NCI-H526 (cell line): Measurements from ENCODE around the gene WDPCP.
"Not testable (repeated sequence)": the region's sequence is repeated elsewhere in the genome, so short reads cannot be mapped to it uniquely, and the experiment has no call there.

ENCODE experiments used
- DNase-seq, 2 experiments: peaks; one replicate each; lab custom pipeline; 2025; lab: John Stamatoyannopoulos, UW

Gene WDPCP

DNA sequence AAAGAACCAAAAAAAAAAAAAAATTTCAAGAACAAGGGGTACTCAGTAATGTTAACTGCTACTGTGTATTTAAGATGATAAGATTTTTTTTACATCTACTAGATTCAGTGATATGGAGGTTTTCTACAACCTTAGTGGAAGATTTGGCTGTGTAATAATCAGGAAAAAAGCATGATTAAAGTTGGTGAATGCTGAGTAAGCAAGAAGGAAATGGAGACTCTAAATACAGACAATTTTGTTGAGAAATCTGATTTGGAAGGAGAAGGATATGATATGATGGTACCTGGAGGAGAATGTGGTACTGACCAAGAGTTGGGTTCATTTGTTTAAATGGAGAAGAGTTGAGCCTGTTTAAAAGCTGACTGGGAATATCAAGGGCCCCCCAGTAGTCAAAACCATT is 125.1 kb downstream of the WDPCP start:
- DNase-seq = no peak

DNA sequence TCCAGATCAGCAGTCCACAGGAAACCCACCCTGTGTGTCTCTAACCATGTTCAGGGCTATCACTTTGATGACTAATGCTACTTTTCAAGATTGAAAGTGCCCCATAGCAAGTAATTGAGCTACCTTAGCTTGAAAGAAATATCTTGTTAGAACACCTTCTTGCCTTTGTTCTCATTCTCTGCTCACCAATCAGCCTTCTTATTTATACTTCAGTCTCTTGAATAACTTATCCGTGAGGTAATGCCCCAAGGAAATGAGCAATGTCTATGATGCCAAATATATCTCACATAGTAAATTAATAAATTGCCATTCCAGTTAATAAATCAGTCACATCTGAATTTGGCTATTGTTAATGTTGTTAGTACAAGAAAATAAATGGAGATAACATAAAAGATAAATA is 141.6 kb downstream of the WDPCP start:
- no peak for DNase-seq

DNA sequence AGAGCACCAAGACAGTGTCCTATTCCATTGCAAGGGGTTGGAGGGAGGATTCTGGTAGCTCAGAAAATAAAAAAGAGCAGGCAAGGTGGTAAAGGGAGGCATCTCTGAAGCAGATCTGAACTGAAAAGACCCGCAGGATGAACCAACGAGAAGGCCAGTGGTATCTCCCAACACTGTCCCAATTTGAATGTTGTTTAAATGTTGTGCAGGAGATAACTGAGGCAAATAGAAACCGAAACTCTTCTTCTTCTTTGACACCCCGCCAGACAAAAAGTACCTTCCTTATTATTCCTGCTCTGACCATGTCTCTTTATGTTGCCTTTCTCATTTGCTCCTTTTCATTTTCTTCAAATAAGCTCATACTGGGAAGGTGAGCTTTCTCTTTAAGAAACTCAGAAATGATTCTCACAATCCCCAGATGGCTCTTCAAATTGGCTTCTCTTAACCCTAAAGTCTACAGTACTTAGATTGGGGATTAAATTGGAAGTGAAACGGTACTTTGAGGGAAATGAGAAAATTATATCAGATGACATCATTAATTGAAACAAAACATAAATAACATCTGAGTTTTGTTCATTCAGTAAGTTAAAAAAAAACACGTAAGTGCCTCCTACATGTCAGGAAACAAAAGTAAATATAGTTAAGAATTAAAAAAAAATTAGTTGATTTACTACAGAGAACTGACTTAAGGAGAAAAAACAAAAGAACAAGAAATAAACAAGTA is 143.6 kb downstream of the WDPCP start:
- no peak for DNase-seq

DNA sequence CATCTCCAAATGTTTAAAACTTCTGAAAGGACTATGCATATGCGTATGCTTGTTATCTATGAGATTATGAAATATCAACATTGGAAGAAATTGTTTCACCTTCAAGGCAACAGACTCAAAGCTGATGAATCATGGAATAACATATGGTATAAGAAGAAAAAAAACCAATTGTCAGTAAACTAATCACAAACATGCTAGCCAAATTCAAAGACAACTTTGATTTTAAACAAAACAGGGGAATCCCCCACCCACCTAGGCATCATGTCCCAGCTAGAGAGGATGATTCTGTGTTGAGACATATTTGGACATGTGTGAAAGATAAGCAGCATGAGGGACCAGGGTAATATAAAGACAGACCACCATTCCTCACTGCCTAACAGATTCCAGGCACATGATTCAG is 147.7 kb downstream of the WDPCP start:
- no peak for DNase-seq

DNA sequence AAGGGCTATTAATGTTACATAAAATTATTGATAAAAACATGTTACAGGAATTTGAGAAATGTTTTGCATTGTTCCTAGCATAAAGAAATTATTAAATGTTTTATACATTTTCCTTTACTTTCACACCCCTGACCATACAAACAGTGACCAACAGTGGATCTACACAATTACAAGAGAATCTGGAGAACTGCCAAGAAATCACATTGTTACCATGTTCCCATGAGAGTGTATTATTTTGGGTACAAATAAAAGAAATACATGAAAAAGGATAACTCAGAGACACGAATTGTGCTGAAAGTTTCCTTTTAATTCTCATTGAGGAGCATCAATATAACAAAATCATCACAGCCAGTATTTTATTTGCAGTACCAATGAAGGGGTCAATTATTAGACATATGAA is 150.1 kb downstream of the WDPCP start:
- no peak for DNase-seq

DNA sequence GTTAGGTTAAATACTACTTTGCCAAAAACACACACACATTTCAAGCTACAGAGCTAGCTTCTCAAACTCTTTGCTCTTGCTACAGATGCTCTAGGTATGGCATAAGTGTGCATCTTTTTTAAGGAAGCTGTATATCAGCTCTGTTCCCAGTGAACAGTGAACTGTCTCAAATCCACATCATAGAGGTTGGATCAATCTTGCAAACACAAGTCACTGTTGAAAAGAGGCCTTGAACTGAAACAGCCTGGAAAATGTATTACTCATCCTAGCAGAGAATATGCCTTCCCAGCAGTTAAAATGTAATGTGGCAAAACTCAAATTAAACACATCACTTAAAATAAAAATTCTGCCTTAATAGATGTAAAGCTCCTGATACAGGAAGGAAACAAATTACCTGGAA is 151.8 kb downstream of the WDPCP start:
- no peak for DNase-seq

DNA sequence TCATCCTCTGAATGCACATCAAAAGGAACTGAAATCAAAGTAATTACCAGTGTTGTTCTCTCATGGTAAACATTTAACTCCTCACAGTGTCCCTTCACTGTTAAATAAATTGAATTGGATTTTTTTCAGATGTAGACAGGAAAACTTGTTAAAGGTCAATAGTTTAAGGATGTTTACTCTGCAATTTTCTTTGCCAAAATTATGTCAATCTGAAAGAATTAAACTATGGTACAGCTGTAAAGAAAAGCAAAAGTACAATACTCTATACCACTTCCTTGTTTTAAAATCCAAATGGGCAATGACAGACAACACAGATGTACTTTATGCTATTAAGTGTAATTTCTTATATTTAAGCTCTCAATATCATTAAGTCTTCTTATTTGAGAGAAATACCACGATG is 153.2 kb downstream of the WDPCP start:
- no peak for DNase-seq

DNA sequence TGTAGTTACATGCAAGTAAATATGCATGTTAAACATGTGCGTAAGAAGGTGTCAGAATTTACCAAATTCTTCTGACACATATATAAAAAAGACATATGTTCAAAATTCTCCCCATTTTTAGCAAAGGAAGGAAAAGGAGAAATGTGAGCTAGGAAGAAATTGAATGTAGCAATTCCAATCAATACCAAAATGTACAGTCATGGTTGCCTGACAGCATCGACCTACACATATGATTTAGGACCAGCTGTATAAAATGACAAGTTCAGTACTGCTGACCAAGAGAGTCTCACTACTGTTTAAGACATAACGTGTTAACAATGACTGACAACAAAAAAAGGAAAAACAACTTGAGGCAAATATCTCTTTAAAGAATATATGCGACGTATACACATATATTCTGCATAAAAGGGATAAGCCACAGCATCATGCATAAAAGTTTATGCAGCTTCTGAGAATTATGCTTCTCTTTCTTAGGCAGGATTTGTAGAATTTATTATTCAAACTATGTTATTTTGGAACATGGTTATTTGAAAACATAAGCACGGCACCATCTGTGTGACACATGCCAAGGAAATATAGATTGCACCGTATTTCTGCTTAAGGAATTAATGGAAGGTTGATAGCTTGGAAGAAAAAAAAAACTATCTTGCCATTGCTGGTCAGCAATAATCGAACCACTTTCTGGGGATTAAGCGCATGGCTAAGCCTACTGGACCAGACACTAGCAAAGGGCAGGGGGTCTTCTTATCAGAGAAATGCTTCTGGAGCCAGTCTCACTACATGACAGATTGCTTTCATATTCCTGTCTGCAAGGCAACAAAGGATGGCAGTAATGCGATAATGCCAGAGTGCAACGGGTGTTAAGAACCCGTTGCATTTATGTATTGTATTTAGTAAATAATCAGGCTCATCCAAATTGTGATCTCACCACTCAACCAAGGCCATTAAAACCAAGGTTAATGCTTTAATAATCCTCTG is 154.0 kb downstream of the WDPCP start:
- no peak for DNase-seq

DNA sequence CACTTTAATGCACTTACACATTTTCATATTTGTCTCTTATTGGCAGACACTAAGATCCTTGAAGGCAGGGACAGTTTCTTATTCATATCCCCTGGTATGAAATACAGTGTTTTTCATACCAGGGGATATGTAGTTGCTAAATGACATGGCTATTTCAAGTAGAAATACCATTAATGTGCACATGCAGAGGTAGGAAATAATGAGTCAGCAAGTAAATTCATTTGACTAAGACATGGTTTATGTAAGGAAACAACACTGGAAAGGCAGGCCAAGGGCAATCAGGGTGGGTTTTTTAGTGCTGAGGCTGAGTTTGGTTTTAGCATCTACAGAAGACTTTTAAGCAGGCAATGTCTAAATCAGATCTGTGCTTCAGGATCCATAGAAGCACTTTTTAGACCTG is 155.9 kb downstream of the WDPCP start:
- DNase-seq = no peak

DNA sequence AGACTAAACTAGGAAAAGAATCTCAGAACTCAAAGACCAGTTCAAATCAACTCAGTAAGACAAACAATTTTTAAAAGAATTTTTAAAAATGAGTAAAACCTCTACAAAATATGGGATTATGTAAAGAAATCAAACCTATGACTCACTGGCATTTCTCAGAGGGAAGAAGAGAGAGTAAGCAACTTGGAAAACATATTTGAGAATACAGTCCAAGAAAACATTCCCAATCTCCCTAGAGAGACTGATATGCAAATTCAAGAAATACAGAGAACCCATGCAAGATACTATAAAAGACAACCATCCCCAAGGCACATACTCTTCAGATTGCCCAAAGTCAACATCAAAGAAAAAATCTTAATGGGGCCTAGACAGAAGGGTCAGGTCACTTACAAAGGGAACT is 162.7 kb downstream of the WDPCP start:
- no peak for DNase-seq

DNA sequence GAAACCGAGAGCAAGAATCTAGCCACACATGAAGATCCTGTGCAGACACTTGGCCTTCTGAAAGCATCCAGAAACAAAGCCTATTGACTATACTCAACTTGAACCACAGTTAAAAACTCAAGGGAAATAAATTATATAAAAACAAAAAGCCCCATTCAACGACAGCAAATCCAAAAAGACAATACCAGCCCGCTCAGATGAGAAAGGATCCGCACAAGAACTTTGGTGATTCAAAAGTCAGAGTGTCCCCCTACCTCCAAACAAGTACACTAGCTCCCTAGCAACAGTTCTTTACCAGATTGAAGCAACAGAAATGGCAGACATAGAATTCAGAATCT is 163.2 kb downstream of the WDPCP start:
- DNase-seq = no peak

DNA sequence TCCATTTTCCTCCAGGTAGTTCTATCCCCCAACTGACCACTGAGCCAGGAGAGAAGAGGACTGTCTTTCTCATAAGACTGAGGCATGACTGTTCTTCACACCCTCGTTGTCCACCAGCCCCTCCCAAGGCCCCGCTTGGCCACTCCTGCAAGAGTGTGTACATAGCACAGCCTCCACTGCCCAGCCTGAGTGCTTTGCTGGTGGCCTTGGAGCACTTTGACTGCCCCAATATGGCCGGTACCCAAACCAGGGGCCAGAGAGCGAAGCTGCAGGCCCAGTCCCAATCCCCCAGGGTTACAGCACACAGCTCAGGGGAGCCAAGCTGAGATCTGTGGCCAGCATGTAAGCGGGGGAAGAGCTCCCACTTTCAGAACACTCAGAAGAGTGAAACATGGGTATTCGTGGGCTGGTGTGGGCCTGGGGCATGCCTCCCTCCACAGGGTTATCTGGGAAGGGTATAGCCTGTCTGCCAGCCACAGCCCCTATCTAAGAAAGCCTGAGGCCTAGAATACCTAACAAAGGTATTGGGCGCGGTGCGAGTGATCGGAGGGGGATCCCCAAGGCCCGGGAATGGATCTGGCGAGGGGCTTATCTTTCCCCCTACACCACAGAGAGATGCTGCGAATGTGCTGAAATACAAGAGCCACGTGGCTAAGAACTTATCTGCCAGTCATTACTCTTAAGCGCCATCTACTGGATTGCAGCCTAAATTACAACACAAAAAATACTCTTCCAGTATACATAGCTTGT is 163.8 kb downstream of the WDPCP start:
- peak in 1 of 2 experiments; percentile 27 for DNase-seq

DNA sequence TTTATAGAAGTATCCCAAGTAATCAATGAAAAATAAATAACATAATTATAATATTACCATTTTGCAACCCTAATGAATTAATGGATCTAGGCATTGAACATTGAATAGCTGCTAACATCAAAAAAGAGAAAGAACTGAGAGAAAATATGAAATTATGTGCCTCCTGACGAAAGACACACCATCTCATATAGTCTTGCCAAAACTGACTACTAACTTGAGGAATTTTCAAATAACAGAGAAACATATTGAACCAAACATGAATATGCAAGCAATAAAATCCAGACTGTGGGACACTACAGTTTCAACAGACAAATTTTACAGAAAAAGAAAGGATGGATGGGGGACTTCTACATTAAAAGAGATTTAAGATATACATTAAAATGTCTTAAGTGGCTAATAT is 165.7 kb downstream of the WDPCP start:
- DNase-seq = no peak

DNA sequence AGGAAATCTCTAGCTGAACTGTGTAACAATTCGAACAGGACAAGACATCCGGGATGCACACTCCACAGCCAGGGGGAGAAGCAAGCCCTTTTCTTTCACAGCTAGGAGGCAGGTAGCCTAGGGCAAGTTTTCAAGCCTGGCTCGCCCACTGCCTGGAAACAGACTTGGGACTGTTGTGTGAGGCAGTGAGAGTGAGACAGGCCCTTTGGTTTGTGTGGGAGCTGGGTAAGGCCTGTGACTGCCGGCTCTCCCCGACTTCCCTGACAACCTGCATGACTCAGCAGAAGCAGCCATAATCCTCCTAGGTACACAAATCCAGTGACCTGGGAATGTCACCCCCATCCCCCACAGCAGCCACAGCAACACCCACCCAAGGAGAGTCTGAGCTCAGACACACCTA is 179.7 kb downstream of the WDPCP start:
- DNase-seq = no peak

DNA sequence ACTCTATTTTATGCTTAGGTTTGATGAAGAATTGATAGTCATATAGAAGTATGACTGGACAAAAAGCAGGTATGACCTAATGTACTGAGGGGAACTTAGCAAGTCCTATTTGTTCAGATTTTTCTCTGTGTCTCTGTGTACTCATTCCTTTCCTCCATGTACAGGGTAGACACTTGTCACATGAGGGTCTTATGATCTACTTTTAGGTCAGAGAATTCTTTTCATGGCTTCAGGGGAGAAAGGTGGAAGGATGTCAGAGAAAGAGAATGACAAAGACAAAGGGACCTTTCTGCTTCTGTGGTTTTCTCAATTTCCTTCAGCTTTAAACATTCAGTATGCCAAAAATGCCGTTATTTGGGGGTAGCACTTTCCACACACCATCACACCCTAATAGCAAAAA is 181.6 kb downstream of the WDPCP start:
- DNase-seq = no peak

DNA sequence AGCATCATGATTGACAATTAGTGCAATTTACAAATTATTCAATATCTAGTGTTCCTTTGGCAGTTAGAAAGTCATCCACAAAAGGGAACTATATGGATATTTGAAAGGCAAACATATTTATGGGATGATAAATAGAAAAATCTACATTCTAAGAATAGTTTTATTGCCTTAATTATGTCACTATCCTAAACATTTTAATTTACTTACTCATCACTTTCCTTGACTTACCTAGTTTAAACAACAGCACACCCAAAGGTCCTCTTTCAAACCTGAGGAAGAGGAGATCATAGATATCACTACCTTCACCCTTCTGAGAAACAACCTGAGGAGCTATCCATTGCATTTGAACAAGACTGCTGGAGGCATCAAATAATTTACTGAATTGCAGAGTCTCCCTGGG is 184.5 kb downstream of the WDPCP start:
- DNase-seq = no peak

DNA sequence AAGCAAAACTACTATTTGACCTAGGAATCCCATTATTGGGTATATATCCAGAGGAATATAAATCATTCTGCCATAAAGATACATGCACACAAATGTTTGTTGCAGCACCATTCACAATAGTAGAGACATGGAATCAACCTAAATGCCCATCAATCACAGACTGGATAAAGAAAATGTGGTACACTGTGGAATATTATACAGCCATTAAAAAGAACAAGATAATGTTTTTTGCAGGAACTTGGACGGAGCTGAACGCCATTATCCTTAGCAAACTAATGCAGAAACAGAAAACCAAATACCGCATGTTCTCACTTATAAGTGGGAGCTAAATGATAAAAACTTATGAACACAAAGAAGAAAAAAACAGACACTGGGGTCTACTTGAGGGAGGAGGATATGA is 185.4 kb downstream of the WDPCP start:
- not testable (repeated sequence) for DNase-seq

DNA sequence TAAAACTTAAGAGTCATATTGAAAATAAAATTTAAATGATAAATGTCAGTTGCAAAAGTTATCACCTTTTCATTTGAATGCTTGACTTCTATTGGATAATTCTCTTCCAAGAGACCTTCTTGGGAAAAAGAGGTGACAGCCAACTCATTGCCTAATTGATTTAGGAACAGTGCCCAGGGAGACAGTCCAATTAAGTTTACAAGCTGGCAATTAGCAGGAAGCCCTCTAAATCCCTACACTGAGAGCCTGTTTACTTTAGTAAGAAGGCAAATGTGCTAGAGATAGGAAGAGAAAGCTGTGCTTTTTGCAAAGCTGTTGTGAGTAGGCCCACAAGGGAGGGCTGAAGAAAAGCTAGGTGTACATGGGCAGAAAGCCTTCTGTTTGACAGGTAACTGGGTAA is 189.1 kb downstream of the WDPCP start:
- peak; percentile 55 to 62 for DNase-seq

DNA sequence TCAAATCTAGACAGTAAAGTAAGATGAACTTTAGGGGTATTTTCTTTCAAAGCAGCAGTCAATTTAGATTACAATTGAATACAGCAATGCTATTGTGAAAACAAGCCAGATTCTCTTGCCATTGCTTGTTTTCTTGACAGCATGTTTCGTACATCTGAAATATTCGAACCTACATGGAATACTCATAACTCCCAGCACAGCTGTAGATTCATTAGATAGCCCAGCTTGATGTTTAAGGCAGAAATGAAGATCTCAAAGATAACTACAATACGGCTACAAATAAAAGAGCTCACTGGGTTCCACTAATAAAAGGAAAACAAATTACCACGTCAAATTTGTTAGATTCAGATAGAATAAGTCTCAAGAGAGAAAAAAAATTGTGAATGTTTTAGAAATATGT is 208.8 kb downstream of the WDPCP start:
- DNase-seq = no peak

DNA sequence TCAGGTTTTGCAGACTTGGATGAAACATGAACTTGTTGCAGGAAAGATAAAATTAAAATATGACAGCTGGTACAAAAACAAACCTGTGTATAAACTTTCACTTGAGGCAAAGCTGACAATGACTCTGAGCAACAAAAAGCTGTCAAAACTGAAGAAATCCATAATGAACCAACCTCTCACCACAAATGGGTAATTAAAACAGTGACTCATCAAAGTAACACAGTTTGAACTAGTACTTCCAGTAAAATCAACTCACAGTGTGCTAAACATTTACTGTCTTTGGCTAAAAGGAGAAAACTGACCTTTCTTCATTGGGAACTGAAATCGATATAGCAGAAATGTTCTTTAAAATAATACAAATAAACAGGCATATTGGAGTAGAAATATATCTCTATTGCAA is 209.7 kb downstream of the WDPCP start:
- DNase-seq = no peak

DNA sequence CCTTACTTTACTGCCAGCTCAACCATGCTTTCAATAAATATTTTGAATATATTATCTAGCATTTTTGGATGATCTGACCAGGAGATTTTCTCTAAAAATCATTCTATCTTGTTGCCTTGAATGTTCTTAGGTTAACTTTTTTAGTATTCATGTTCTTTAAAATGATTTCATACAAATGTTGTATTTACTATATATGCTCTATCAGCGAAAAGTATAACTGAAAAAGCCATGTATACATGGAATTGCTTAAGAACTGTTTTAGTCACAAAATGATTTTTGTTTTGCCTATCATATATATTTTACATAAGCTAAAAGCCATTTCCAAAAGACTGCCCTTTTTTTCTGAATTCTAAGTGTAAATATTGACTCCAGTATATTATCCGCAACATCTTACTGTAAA is 213.9 kb downstream of the WDPCP start:
- no peak for DNase-seq

DNA sequence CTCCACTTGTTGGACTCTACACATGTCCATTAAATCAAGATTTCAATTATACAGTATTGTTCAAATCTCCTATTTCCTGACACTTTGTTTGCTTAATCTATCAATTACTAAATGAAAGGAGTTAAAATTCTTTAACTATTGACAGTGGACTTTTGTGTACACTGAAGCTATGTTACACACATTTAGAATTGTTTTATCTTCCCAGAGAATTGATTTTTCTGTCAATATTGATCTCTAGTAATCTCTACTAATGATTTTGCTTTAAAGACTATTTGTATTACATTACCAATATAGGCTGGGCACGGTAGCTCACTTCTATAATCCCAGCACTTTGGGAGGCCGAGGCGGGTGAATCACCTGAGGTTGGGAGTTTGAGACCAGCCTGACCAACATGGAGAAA is 215.7 kb downstream of the WDPCP start:
- no peak for DNase-seq

DNA sequence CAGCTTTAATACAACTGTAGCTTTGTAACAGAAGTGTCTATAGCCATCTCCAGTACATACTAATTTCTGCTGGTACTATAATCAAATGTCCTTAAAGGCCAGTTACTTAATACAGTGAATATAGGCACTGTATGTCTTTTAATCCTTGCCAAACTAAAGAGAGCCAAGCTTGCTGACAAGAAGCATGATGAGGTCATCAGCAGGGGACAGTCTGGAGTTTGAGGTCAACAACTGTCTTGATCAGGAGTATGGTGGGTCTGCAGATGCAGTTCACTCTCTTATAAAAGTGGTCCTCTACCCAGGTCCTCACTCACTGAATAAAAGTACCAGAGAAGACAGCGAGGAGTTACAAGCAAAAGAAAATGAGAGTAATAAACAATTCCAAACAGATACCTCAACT is 219.1 kb downstream of the WDPCP start:
- no peak for DNase-seq
